H1 (cell line): ENCODE measurements around the gene SH2B3.
"Not testable (repeated sequence)": the region's sequence is repeated elsewhere in the genome, so short reads cannot be mapped to it uniquely, and the experiment has no call there.

Experiments
- CTCF ChIP-seq, 3 experiments: IDR thresholded peaks; 1 replicate in 2 of 3; 2 replicates in 1 of 3; pipeline versions ENCODE4 v1.5.1 to v1.6.1; 2011; ENCODE audit warnings: low read length in 3 of 3, mild to moderate bottlenecking in 3 of 3, inconsistent platforms in 2 of 3, low read depth in 1 of 3, moderate library complexity in 1 of 3; ENCODE audit not compliant: insufficient read depth in 1 of 3; ENCODE audit errors: control extremely low read depth in 1 of 3
- GTF2F1 ChIP-seq: IDR thresholded peaks from 2 replicates; pipeline ENCODE4 v1.6.1; 2012; ENCODE audit warnings: low read depth, low read length, improper control_type of control experiment, borderline replicate concordance
- MAX ChIP-seq: IDR thresholded peaks from 2 replicates; pipeline ENCODE4 v1.6.1; 2012; ENCODE audit warnings: inconsistent platforms
- POLR2A ChIP-seq, 2 experiments: IDR thresholded peaks; 1 replicate in 1 of 2; 2 replicates in 1 of 2; pipeline ENCODE4 v1.6.1; 2011; ENCODE audit warnings: low read depth in 2 of 2, low read length in 2 of 2, mild to moderate bottlenecking in 2 of 2; ENCODE audit errors: control extremely low read depth in 1 of 2
- SRF ChIP-seq: IDR thresholded peaks from 2 replicates; pipeline ENCODE4 v1.6.1; 2011; ENCODE audit warnings: mild to moderate bottlenecking, low read depth, low read length, moderate library complexity

GRCh38 chr12:111373231-111373630 lies 32.5 kb upstream of the SH2B3 start:
- not testable (repeated sequence) for TF ChIP-seq CTCF (IDR thresholded peaks at IDR 0.05; ENCODE audit: control extremely low read depth in 1 of 3, insufficient read depth in 1 of 3, low read depth in 1 of 3, low read length in 3 of 3); POLR2A (IDR thresholded peaks at IDR 0.05; ENCODE audit: control extremely low read depth in 1 of 2, low read depth in 2 of 2, low read length in 2 of 2); SRF; MAX; GTF2F1
